ENCODE results near the gene TNIP1.

TNIP1 gene

DNA sequence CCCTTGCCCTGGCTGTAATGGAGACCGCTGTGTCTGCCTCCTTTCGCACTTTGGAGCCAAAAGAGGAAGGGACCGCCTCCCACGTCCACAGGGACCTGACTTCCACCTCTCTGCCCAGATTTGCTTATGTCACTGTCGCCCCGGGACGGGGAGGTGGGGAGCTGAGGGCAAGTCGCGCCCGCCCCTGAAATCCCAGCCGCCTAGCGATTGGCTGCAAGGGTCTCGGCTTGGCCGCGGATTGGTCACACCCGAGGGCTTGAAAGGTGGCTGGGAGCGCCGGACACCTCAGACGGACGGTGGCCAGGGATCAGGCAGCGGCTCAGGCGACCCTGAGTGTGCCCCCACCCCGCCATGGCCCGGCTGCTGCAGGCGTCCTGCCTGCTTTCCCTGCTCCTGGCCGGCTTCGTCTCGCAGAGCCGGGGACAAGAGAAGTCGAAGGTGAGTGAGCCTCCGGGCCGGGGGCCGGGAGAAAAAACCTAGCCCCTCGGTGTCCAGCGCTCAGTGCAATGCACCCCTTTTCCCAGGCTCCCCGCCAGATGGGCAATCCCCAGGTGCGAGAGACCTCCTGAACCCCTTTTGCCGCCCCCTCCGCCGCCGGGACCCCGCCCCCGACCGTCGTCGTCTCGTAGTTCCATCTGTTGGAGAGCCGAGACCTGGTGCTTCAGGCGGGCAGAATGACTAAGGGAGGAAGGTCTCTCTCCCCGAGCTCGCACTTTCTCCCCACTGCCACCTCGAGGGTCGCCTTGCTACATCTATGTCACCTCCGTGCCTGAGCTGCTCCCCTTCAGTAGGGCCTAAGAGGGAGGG is 60.3 kb downstream of the TNIP1 start, which contains the start of gene GPX3:
TSS of gene GPX3 (plus strand) at position 288 of the 807 bp plus-strand sequence. CDS start at position 352, 64 bp downstream.
- DNase-seq = peak; percentile 45

DNA sequence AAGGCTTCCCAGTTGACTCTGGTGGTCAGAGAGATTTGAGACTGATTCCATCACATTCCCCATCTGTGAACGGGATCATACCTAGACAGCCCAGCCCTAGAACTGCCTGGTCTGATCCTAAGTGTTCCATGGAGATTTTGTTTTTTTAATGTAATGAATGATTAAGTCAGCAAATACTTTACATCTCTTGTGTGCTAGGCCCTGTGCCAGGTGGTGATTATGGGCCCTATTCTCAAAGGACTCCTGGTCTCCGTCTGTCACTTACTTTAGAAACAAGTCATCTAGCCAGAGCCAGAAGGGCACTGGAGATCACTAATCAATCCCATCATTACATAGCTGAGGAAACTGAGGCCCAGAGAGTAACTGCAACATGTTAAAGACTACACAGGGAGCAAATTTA is 61.5 kb downstream of the TNIP1 start:
- DNase-seq = no peak

GRCh38 chr5:151018846-151019245 is 62.0 kb downstream of the TNIP1 start:
- DNase-seq = no peak

DNA sequence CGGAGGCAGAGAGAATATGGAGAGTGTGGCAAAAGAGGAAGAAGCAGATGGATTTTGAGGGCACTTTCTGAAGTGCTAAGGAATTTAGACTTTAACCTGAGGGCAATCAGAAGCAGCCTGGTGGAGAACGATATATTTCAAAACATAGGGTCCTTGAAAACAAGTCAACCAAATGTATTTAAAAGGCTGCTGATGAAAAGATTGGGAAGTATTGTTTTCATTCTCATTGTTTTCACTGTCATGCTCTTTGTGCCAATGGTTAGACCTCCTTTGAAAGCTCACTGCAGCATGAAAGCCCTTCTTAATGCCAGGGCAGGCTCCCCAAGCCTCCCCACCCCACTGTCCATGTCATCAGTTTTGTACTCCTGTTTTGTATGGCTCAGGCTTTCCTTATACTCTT is 62.9 kb downstream of the TNIP1 start:
- DNase-seq = no peak

DNA sequence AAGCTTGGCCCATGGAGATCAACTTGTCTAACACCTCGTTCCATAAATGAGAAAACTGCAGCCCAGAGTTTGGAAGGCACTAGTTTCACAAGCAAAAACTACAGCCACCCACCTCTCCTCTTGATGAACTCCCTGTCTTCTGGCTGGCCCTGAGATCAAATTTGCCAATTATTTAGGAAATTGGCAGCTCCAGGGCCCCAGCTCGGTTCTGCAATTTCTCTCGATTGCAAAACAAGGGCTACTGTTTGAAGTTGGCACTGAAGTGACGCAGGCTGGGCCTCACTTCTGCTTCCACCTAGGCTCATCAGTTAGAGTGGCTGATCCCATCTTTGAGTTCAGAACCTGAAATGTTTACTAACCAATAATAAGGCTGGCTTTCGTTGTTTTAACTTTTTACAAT is 64.1 kb downstream of the TNIP1 start:
- peak; percentile 26 for DNase-seq

- no peak for DNase-seq
Observed at GRCh38 chr5:151015974-151016587, 64.8 kb downstream of the TNIP1 start.

DNA sequence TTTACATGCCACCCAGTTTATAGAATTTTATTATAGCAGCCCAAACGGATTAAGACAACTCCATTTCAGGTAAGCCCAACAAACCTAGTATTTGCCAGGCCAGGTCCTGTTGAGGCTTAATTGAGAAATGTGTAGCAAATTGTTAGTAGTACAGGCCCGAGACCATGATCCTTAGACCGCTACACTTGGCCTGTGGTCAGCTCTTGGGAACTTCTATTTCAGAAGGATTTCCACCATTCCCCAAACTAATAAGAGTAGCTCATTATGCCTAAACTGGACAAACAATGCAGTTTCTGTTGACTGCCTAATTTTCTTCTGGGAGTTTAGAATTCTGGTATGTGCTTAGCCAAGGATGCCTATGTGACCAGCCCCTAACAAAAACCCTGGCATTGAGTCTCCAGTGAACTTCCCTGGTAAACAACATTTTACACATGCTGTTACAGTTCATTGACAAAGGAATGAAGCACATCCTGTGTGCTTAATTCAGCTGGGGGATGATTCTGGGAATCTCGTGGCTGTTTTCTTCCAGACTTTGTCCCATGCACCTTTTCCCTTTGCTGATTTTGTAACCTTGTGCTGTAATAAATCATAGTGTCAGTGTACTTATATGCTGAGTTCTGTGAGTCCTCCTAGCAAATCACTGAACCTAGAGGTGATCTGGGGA is 66.0 kb downstream of the TNIP1 start:
- DNase-seq = no peak

DNA sequence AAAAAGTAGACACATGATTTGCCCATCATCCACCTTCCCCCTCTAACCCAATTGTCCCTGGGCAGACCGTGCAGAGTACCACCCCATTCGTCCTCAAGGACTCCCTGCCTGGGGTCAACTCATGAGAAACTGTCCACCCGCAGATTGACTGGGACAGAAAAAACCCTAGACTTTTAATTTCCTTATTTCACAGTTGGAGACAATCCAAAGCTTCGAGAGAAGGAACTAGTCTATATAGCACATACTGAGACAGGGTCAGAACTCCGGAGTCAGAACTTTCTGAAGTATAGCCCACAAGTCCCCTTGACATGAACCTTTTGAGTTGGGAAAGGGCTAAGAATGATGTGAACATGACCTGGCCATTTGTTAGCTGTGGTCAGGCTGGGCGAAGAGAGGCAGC is 68.0 kb downstream of the TNIP1 start:
- no peak for DNase-seq

GRCh38 chr5:151008906-151009305 is 71.9 kb downstream of the TNIP1 start:
- DNase-seq = no peak

- no peak for DNase-seq
Observed at GRCh38 chr5:151008210-151008491, 72.7 kb downstream of the TNIP1 start.

- no peak for DNase-seq
Observed at GRCh38 chr5:151007430-151008209, 73.2 kb downstream of the TNIP1 start.

- no peak for DNase-seq
Observed at GRCh38 chr5:151006704-151007334, 74.0 kb downstream of the TNIP1 start.

GRCh38 chr5:151005950-151006576 is 74.8 kb downstream of the TNIP1 start:
- no peak for DNase-seq

DNA sequence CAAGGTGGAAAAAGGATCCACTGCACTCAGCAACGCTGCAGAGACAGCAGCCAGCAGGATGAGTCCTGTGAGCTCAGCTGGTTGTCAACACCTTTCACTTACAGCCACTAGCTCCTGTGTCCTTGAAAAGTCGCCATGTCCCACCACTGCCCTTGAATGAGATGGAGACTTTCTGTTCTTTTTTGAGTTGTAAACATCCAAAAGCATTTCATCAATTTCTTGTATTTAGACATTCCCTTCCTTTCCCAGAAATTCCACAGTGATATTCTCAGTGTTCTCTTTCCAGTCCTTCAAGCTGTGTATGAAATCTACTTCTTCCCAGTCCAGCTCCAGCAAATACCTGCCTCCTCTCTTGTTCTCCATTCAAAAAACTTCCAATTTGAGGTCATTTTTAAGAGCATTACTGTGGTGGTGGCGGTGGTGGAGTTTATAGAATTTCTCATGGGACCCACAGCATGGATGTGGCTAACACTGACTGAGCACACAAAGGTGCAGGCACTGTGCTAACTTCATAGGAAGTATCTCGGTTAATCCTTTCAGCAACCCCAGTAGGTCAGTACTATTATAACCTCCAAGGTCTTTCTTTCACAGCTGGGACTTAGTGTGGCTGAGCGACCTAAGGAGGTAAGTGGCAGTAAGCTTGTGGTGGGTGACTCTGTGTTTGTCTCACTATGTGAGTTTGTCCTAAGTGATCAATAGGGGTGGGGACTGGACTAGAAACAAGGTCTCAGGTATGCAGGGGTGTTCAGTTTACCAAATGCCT is 75.5 kb downstream of the TNIP1 start:
- no peak for DNase-seq

- DNase-seq = no peak
Observed at GRCh38 chr5:151004499-151004898, 76.3 kb downstream of the TNIP1 start.

- DNase-seq = no peak
Observed at GRCh38 chr5:151003503-151003860, 77.4 kb downstream of the TNIP1 start.

GRCh38 chr5:151002681-151003502 is 77.9 kb downstream of the TNIP1 start:
- DNase-seq = no peak

GRCh38 chr5:151002250-151002649 is 78.6 kb downstream of the TNIP1 start:
- DNase-seq = no peak

- no peak for DNase-seq
Observed at GRCh38 chr5:151001436-151001835, 79.4 kb downstream of the TNIP1 start.

DNA sequence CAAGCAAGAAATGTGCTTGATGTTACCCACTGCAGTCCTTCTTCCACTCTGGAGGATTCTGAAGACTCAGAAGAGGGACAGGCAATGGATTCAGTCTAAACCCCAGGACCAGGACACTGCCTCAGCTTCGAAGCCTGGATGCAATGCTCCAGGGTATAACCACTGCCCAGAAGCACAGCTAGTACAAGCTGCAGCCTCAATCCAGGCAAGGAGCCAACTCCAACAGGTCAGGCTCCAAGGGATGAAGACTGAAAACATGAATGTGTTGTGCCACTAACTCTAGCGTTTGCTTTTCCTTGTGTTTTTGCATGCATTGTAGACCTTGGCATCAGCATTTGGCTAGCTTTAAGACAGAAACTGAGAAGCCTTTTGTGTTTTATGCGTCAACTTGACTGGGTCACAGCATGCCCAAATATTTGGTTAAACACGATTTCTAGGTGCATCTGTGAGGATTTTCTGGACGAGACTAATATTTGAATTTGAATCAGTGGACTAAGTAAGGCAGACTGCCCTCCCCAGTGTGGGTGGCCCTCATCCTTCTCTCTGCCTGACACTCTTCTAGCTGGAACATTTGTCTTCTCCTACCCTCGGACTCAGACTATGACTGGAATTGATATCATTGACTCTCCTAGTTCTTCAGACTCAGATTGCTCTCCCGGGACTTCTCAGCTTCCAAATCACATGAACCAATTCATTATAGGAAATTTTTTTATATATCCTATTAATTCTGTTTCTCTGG is 81.0 kb downstream of the TNIP1 start:
- no peak for DNase-seq

All from CD4-positive, alpha-beta T cell treated with Interleukin-17A for 1 hour (primary cell).